SK-N-SH treated with all-trans-retinoic acid at 6 μM for 48 hours (cell line): ENCODE results near the gene C3orf52.

ENCODE experiments used
- ARNTL ChIP-seq: fragments of 450-650 bp; formaldehyde crosslinking; IDR thresholded peaks from 2 replicates; pipeline ENCODE4 v1.5.0; 2020; ENCODE audit warnings: low read depth, mild to moderate bottlenecking, moderate library complexity, borderline replicate concordance
- GLIS3 ChIP-seq: fragments of 250-450 bp; sonication (Bioruptor Pico); IDR thresholded peaks from 2 replicates; pipeline ENCODE4 v1.5.0; 2020; ENCODE audit warnings: mild to moderate bottlenecking, moderate library complexity
- ISL1 ChIP-seq: fragments of 250-450 bp; sonication (Bioruptor Pico); IDR thresholded peaks from 2 replicates; pipeline ENCODE4 v2.1.2; 2022; ENCODE audit warnings: mild to moderate bottlenecking, moderate library complexity
- POU6F1 ChIP-seq: fragments of 250-450 bp; sonication (Bioruptor Pico); IDR thresholded peaks from 2 replicates; pipeline ENCODE4 v1.8.0; 2021; ENCODE audit warnings: low read depth, mild to moderate bottlenecking, moderate library complexity, borderline replicate concordance
- TCF4 ChIP-seq: fragments of 250-450 bp; sonication (Bioruptor Pico); IDR thresholded peaks from 2 replicates; pipeline ENCODE4 v1.8.0; 2021; ENCODE audit warnings: mild to moderate bottlenecking, moderate library complexity, borderline replicate concordance
- ZNF565 ChIP-seq: fragments of 450-650 bp; formaldehyde crosslinking; conservative IDR thresholded peaks from 2 replicates; pipeline ENCODE4 v1.5.0; 2020; ENCODE audit warnings: low read depth, mild to moderate bottlenecking, moderate library complexity

- TF ChIP-seq TCF4 (CRISPR knock-in tag) (no peak), ARNTL (CRISPR knock-in tag) (no peak), GLIS3 (CRISPR knock-in tag) (no peak), POU6F1 (CRISPR knock-in tag) (no peak), ISL1 (no peak), ZNF565 (no peak)
Observed at GRCh38 chr3:112048911-112049310, 37.3 kb upstream of the C3orf52 start.
